DLD1 (cell line): ENCODE results near the gene RNF186.

ENCODE experiments used
- in situ Hi-C: cut with HindIII; loops from 2 replicates; pipeline ENCODE4 v1.10.0; 2017; ENCODE audit warnings: low sequenced_read_pairs

Gene RNF186

DNA sequence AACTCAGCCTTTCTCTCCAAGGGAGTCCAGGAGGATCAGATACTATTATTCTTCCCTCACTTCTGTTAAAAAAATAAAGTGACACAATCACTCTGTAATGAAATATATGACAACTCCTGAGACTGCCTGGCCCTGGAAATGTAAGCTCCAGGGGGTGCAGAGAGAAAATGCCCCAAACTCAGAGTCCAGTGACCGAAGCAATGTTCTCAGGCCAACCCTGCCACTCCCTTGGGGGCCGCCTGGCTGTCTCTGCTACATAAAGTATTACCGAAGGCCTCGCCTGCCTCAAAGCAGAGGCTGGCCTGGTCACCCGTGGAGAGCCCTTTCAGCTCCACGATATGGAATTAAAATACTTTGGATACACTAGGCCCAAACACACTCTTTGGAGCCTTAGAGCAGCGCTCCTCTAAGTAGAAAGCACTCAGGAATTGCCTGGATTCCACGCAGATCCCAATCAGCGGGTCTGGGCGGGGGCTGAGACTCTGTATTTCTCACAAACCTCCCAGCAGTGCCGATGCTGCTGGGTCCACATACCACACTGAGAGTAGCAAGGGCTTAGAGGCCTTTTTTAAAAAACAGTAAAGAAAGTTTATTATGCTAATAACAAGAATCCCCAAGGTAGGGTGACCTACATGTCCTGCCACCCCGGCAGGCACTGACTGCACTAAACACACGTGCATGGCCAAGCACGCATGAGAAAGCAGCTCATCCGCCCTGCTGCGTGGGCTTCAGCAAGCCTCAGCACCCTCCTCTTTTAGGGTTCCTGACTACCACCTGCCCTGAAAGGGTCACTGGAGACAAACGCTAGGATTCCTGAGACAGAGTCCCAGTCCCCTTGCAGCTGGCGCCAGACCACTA is 46.5 kb downstream of the RNF186 start:
- in situ Hi-C loops, result no loop called here

- in situ Hi-C loops, result no loop called here
Observed at GRCh38 chr1:19765623-19766022, 49.5 kb downstream of the RNF186 start.

DNA sequence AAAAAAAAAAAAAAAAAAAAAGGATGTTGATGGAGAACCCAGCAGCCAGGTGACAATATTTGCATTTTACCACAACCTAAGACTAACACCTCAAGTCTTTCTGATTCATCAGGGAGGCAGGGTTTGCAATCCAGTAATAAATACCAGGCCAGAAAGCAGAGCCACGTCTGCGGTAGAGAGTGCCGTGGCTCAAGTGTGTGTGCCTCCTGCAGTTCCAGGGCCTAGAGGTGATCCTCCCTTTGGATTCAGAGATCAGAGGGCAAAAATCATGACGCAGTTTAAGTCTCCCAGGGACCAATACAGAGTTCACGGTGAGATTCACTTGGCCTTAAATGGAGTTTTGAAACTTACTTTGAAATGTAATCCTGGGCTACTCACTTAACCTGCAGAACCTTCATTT is 50.2 kb downstream of the RNF186 start:
- in situ Hi-C loops, result no loop called here
